Neural cell (in vitro differentiated cells): ENCODE results near the gene DR1. TPM values are rescaled to one million over a fixed set of nuclear protein-coding genes. Genes with fewer than 3 reads are reported as not detected.

Experiments
- H2AFZ ChIP-seq: fragments of 200-600, 300-800 bp; sonication (generic), shearing (Covaris generic); 2 replicates; pipeline ENCODE4 v1.6.0; 2014; ENCODE audit warnings: low read depth, mild to moderate bottlenecking, antibody characterized with exemption, low read length, moderate library complexity
- H3F3A ChIP-seq: fragments of 200-600 bp; shearing (Covaris generic); 2 replicates; pipeline ENCODE4 v1.6.1; 2016; ENCODE audit warnings: mild to moderate bottlenecking, moderate library complexity, mixed read lengths, antibody characterized with exemption, low read length; ENCODE audit not compliant: insufficient read depth, poor library complexity, severe bottlenecking
- H3K27ac ChIP-seq: fragments of 200-600, 300-800 bp; sonication (generic), shearing (Covaris generic); 2 replicates; pipeline ENCODE4 v1.5.1; 2014; ENCODE audit warnings: mild to moderate bottlenecking, low read length, moderate library complexity
- H3K27me3 ChIP-seq: fragments of 300-800, 200-600 bp; sonication (generic), shearing (Covaris generic); 2 replicates; pipeline ENCODE4 v1.6.0; 2014; ENCODE audit warnings: mild to moderate bottlenecking, low read depth, low read length, moderate library complexity; ENCODE audit not compliant: insufficient read depth
- H3K36me3 ChIP-seq: fragments of 300-800, 200-600 bp; sonication (generic), shearing (Covaris generic); 2 replicates; pipeline ENCODE4 v1.5.1; 2014; ENCODE audit warnings: mild to moderate bottlenecking, antibody characterized with exemption, low read length, moderate library complexity; ENCODE audit not compliant: insufficient read depth
- H3K4me2 ChIP-seq: fragments of 300-800, 200-600 bp; sonication (generic), shearing (Covaris generic); 2 replicates; pipeline ENCODE4 v1.6.0; 2014; ENCODE audit warnings: mild to moderate bottlenecking, low read length
- H3K4me3 ChIP-seq: fragments of 300-800, 200-600 bp; sonication (generic), shearing (Covaris generic); 2 replicates; pipeline ENCODE4 v1.5.1; 2014; ENCODE audit warnings: mild to moderate bottlenecking, low read length, moderate library complexity
- H3K79me2 ChIP-seq: fragments of 200-600 bp; shearing (Covaris generic); replicated peaks from 2 replicates; pipeline ENCODE4 v1.6.0; 2014; ENCODE audit warnings: mild to moderate bottlenecking, low read length, moderate library complexity; ENCODE audit not compliant: insufficient read depth
- H3K9ac ChIP-seq: fragments of 300-800, 200-600 bp; sonication (generic), shearing (Covaris generic); 2 replicates; pipeline ENCODE4 v1.6.1; 2016; ENCODE audit warnings: mild to moderate bottlenecking, low read length, mixed read lengths
- H3K9me2 ChIP-seq: fragments of 200-600 bp; shearing (Covaris generic); 2 replicates; pipeline ENCODE4 v1.6.1; 2016; ENCODE audit warnings: mild to moderate bottlenecking, low read length, mixed read lengths; ENCODE audit not compliant: insufficient read depth
- H3K9me3 ChIP-seq: fragments of 200-600, 300-800 bp; sonication (generic), shearing (Covaris generic); 2 replicates; pipeline ENCODE4 v1.6.1; 2016; ENCODE audit warnings: mild to moderate bottlenecking, mixed run types, low read length, moderate library complexity, mixed read lengths
- H4K20me1 ChIP-seq: fragments of 200-600 bp; shearing (Covaris generic); 2 replicates; pipeline ENCODE4 v1.6.1; 2016; ENCODE audit warnings: mild to moderate bottlenecking, mixed run types; ENCODE audit not compliant: insufficient read depth
- CTCF ChIP-seq: fragments of 450-650 bp; IDR thresholded peaks from 2 replicates; pipeline ENCODE4 v1.5.1; 2014; ENCODE audit warnings: antibody characterized with exemption, mild to moderate bottlenecking, moderate library complexity; ENCODE audit not compliant: poor library complexity, severe bottlenecking
- EP300 ChIP-seq: fragments of 450-650 bp; conservative IDR thresholded peaks from 2 replicates; pipeline ENCODE4 v1.6.1; 2014; ENCODE audit warnings: antibody characterized with exemption, mild to moderate bottlenecking, moderate library complexity; ENCODE audit not compliant: poor library complexity, severe bottlenecking
- EZH2 ChIP-seq: fragments of 200-600, 300-800 bp; shearing (Covaris generic), sonication (generic); IDR thresholded peaks from 2 replicates; pipeline ENCODE4 v1.6.1; 2014; ENCODE audit warnings: antibody characterized with exemption, low read length, borderline replicate concordance, mild to moderate bottlenecking; ENCODE audit not compliant: insufficient read depth, poor library complexity, severe bottlenecking
- MXI1 ChIP-seq: fragments of 450-650 bp; conservative IDR thresholded peaks from 2 replicates; pipeline ENCODE4 v1.6.1; 2014; ENCODE audit warnings: antibody characterized with exemption, mild to moderate bottlenecking; ENCODE audit not compliant: poor library complexity, severe bottlenecking
- POLR2AphosphoS5 ChIP-seq: IDR thresholded peaks from 2 replicates; pipeline ENCODE4 v1.6.1; 2012
- RAD21 ChIP-seq: fragments of 450-650 bp; conservative IDR thresholded peaks from 2 replicates; pipeline ENCODE4 v1.6.1; 2014; ENCODE audit warnings: antibody characterized with exemption, mild to moderate bottlenecking, moderate library complexity
- SMC3 ChIP-seq: fragments of 450-650 bp; conservative IDR thresholded peaks from 2 replicates; pipeline ENCODE4 v1.6.1; 2014; ENCODE audit warnings: antibody characterized with exemption, mild to moderate bottlenecking, moderate library complexity; ENCODE audit not compliant: poor library complexity
- TAF1 ChIP-seq: IDR thresholded peaks from 2 replicates; pipeline ENCODE4 v1.6.1; 2012; ENCODE audit warnings: low read depth
- polyA plus RNA-seq: library from polyadenylated mRNA; depleted of rRNA; stranded (reverse); fragments of >200 nt; gene quantifications from 2 replicates; pipeline ENCODE4 v1.2.3, GENCODE V29; 2014
- TF ChIP-seq, protein P1 (sequence below): IDR thresholded peaks from 2 replicates; pipeline ENCODE4 v1.6.1; 2012; ENCODE audit warnings: borderline replicate concordance

Gene DR1
- polyA plus RNA-seq, 1 donor from 2014 or later = 57.2 TPM

DNA sequence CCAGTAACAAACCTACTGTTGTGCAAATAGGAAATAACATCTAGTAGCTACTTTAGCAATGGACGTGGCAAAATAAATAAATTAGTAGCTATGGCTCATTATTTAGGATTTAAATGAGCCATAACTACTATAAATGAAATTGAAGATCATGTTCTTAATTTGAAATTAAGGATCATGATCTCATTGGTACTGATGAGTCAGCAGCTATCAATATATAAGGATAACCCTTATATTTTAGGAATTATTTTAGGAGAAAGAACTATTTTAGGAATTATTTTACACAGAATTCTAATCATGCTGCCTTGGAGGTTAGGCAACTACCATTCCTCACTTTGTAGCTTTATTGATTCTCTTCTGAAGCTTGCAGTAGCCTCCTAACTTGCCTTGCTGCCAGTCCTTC lies 24.0 kb downstream of the DR1 start:
- Histone ChIP-seq H3K36me3 (no peaks in the 10 kb centered on the region), H4K20me1 (no peaks in the 10 kb centered on the region), H2AFZ (no peak overlapping the region), H3K9me3 (no peaks in the 10 kb centered on the region), H3K79me2 (no peaks in the 10 kb centered on the region), H3K4me2 (no peak overlapping the region), H3K27ac (no peak overlapping the region), H3K9ac (no peak overlapping the region), H3K9me2 (no peaks in the 10 kb centered on the region), H3K27me3 (no peaks in the 10 kb centered on the region), H3F3A (no peaks in the 10 kb centered on the region), H3K4me3 (no peak overlapping the region)
- no peak for TF ChIP-seq EZH2
- no peak for TF ChIP-seq MXI1
- no peak for TF ChIP-seq RAD21
- no peak for TF ChIP-seq TAF1
- TF ChIP-seq, protein P1, sequence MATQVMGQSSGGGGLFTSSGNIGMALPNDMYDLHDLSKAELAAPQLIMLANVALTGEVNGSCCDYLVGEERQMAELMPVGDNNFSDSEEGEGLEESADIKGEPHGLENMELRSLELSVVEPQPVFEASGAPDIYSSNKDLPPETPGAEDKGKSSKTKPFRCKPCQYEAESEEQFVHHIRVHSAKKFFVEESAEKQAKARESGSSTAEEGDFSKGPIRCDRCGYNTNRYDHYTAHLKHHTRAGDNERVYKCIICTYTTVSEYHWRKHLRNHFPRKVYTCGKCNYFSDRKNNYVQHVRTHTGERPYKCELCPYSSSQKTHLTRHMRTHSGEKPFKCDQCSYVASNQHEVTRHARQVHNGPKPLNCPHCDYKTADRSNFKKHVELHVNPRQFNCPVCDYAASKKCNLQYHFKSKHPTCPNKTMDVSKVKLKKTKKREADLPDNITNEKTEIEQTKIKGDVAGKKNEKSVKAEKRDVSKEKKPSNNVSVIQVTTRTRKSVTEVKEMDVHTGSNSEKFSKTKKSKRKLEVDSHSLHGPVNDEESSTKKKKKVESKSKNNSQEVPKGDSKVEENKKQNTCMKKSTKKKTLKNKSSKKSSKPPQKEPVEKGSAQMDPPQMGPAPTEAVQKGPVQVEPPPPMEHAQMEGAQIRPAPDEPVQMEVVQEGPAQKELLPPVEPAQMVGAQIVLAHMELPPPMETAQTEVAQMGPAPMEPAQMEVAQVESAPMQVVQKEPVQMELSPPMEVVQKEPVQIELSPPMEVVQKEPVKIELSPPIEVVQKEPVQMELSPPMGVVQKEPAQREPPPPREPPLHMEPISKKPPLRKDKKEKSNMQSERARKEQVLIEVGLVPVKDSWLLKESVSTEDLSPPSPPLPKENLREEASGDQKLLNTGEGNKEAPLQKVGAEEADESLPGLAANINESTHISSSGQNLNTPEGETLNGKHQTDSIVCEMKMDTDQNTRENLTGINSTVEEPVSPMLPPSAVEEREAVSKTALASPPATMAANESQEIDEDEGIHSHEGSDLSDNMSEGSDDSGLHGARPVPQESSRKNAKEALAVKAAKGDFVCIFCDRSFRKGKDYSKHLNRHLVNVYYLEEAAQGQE = no peak
- no peak for TF ChIP-seq EP300

- no peak for TF ChIP-seq TAF1
- TF ChIP-seq, protein P1 = no peak
- no peak for TF ChIP-seq POLR2AphosphoS5
- TF ChIP-seq MXI1 = no peak
- no peak for TF ChIP-seq EZH2
- no peak for TF ChIP-seq RAD21
- TF ChIP-seq EP300 = no peak
- no peak for TF ChIP-seq SMC3
- no peak for TF ChIP-seq CTCF
Observed at GRCh38 chr1:93374334-93375106, 28.8 kb downstream of the DR1 start.

More at GRCh38 chr1:93374334-93375106, 28.8 kb downstream of the DR1 start:
- no peak overlapping the region for H3K9ac ChIP-seq
- H4K20me1 ChIP-seq = no peaks in the 10 kb centered on the region
- H3K36me3 ChIP-seq = no peaks in the 10 kb centered on the region
- no peaks in the 10 kb centered on the region for H3K27me3 ChIP-seq
- no peak overlapping the region for H3K4me3 ChIP-seq
- no peaks in the 10 kb centered on the region for H3F3A ChIP-seq
- H3K9me3 ChIP-seq = no peaks in the 10 kb centered on the region
- no peaks in the 10 kb centered on the region for H3K79me2 ChIP-seq
- H3K9me2 ChIP-seq = no peaks in the 10 kb centered on the region
- H2AFZ ChIP-seq = no peak overlapping the region
- no peak overlapping the region for H3K4me2 ChIP-seq
- no peak overlapping the region for H3K27ac ChIP-seq
